ENCODE measurements around the gene IP6K3.

The IP6K3 gene

DNA sequence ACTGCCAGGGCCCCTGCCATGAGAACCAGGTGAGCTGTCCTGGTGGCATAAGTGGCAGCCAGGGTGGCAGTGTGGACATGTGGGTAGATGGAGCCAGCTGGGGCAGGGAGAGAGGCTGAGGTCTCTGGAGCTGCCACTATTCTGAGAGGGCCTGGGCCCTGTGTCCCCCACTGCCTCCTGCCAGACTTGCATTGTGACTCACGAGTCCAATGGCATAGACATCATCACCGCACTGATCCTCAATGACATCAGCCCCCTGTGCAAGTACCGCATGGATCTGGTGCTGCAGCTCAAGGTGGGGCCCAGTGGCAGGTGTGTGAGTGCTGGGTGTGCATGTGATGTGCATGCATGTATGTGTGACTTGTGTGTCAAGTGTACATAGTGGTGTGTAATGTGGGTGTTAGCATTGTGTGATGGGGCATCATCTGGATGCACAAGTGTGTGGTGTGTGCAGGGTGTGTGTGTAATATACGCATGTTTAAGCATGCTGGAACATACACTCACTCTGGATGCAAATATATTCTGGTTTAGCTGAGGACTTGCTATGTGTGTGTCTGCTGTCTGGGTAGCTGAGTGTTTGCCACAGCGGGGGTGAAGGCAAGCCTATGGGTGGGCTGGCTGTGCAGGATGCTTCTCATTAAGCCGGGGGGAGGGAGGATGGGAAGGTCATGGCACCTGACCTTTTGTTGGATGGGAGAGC, 60.3 kb downstream of the IP6K3 start:
- DNase-seq: no peak

DNA sequence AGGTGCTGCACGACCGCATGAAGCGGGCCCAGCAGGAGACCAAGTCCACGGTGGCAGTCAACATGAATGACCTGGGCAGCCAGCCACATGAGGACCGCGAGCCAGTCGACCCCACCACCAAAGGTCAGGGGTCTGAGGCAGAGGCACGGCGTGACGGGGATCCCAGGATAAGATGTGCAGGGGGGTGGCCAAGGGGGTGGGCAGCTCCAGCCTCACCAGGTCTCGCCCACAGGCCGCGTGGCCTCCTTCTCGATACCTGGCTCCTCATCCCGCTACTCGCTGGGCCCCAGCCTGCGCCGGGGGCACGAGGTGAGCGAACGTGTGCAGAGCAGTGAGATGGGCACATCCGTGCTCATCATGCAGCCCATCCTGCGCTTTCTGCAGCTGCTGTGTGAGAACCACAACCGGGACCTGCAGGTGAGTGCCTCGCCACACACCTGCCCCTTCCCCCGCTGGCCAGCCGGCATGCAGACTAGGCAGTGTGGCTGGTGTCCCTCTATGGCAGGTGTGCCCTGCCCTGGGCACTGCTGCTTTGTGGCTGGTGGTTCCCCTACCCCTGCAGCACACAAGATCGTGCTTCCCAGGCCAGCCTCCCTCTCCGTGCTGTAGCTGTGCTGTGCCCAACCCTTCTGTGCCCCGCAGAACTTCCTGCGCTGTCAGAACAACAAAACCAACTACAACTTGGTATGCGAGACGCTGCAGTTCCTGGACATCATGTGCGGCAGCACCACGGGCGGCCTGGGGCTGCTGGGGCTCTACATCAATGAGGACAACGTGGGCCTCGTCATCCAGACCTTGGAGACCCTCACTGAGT, 61.1 kb downstream of the IP6K3 start:
- no peak for DNase-seq

DNA sequence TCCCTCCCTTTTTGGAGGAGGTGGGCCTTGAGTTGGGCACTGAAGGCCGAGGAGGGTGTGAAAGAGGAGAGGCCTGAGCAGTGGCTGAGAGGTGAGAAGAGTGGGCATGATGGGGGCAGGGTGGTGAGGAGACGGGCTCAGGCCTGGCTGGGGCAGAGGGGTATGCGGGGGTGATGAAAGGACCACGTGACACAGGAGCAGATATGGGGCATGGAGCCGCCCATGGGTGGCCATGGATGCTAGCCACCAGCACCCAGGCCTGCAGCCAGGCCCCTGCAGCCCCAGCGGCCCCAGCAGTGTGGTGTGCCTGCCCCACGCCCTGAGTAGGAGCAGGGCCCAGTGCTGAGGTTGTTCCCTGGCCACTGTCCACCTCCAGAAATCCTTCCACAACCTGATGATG, 61.7 kb downstream of the IP6K3 start:
- no peak for DNase-seq

DNA sequence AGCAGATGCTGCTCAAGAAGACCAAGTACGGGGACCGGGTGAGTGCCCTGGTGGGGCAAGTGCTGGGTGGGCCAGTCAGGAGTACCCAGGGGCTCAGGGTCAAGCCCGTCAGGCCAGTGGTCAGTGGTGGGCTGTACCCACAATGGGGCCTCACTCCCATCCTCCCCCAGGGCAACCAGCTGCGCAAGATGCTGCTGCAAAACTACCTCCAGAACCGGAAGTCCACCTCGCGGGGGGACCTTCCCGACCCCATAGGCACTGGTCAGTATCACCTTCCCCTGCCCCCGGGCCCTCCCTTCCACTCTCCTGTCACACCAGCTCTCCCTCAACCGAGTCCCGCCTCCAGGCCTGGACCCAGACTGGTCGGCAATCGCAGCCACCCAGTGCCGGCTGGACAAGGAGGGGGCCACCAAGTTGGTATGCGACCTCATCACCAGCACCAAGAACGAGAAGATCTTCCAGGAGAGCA, 62.2 kb downstream of the IP6K3 start:
- DNase-seq: no peak

DNA sequence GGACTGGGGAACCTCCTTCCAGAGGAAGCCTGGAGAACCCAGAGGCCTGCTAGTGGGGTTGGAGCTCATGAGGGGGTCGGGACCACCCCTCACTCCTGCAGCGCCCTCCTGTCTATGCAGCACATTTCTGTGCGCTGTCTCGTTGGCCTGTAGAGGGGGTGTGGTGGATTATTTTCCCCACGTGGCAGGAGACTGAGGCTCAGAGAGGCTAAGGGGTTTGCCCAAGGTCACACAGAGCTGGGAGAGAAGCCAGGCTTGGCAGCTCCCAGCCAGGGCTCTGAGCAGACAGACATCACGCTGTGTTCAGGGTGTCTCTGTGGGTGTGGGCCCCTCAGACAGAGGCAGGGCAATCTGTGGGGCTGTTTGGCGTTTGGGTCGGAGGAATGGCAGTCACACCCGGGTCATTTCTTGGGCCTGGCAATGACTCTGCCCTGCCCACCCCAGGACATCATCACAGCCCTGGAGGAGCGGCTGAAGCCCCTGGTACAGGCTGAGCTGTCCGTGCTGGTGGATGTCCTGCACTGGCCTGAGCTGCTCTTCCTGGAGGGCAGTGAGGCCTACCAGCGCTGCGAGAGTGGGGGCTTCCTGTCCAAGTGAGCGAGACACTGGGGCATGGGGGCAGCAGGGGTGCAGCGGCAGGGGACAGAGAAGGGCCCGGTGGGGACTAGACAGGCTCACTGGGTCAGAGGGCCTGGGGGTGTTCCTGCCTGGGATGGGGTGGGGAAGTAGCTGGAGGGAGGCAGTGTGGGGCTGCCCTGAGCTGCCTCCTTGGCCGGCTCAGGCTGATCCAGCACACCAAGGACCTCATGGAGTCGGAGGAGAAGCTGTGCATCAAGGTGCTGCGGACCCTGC, 62.9 kb downstream of the IP6K3 start:
- DNase-seq: no peak

DNA sequence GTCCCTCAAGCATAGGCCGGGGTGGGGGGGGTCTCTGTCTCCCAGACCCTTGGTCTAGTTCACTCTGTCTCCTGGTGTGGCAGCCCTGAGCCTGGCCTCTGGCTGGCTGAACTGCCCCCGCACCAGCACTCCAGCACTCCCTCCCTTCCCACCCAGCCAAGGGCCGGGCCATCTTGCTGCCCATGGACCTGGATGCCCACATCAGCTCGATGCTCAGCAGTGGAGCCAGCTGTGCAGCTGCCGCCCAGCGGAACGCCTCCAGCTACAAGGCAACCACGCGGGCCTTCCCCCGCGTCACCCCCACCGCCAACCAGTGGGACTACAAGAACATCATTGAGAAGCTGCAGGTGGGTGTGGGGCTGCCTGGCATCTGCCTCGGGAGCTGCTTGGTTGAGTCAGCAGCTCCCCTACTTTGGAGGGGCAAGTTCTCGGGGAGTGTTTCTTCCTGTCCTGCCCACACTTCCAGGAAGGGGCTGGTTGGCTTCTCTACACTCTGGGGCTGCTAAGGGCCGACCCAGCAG, 63.6 kb downstream of the IP6K3 start:
- DNase-seq: no peak

DNA sequence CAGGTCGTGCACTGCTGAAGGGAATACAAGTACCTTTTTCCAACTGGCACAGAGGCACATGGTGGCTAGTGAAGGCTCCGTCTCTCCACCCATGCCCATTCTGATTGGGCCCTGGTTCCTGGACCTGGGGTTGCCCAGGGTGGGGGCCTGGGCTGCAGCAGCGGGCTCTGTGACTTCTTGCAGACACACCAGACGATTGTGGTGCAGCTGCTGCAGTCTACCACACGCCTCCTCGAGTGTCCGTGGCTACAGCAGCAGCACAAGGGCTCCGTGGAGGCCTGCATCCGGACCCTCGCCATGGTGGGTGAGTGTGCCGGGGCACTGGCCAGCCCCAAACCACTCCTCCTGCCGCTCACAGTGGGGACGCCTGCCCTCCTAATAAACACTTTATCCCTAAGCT, 64.4 kb downstream of the IP6K3 start:
- no peak for DNase-seq

DNA sequence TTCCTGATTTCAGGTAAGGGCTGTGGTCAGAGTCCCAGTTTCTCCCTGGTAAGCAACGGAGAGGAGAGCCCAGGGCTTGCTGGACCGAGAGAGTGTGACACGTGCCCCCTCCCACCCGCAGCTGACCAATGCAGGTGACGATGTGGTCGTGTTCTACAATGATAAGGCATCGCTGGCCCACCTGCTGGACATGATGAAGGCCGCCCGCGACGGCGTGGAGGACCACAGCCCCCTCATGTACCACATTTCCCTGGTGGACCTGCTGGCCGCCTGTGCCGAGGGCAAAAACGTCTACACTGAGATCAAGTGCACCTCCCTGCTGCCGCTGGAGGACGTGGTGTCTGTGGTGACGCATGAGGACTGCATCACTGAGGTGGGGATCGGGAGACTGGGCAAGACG, 66.9 kb downstream of the IP6K3 start:
- no peak for DNase-seq

DNA sequence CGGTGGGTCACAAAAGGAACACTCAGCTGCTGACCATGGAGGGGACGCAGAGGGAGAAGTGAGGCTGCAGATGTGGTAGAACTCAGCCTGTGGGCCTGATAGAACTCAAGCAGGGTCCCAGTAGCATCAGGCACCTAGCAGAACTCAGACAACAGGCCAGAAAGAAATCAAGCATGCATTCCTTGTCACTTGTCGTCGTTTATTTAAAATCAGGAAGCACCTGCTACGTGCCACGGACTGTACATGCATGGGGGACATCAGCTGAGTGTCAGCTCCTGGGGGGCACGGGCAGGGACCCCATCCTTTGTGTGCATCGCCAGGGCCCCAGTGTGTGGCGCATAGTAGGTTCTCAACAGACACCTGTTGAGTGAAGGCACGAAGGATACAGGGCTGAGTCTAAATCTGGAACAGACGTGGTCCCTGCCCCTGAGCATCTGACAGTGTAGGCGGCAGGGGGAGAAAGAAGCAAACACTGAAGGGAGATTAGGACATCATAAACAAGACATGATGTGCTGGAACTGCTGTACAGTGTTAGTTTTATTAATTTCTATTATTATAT, 67.7 kb downstream of the IP6K3 start:
- DNase-seq: no peak

DNA sequence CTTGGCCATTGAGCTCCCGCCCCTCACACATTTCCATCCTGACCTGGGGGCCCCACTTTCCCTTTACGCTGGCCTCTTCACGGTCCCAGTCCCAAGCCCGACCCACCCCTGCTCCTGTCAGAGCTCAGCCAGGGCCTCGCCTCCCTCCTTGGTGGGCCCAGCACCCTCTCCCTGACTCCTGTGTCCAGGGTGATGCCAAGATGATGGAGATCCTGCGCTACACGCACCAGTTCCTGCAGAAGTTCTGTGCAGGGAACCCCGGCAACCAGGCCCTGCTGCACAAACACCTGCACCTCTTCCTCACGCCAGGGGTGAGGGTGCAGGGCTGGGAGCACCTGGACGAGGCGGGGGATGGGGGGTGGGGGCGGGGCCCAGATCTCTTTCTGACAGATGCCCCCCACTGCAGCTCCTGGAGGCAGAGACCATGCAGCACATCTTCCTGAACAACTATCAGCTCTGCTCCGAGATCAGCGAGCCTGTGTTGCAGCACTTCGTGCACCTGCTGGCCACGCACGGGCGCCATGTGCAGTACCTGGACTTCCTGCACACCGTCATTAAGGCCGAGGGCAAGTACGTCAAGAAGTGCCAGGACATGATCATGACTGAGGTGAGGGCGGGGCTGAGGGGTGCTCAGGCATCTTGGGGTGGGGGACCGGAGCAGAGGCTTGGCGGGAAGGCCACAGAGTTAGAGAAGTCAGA, 68.3 kb downstream of the IP6K3 start:
- no peak for DNase-seq

DNA sequence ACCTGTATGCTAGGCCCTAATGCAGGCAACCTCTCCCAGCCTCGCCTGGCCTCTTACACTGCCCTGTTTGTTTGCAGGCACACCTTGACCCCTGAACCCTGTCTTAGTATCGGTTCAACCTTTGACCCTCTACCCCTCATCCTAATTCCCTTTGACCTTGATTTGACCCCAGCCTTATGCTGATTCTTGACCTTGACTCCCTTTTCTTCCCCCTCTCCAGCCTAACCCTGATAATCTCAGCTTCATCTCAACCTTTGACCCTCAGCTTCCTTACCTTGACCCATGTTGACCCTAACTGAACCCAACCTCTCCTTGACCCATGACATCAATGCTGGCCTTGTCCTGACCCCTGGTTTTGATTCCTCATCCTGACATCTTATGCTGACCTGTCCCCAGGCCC, 69.0 kb downstream of the IP6K3 start:
- no peak for DNase-seq

DNA sequence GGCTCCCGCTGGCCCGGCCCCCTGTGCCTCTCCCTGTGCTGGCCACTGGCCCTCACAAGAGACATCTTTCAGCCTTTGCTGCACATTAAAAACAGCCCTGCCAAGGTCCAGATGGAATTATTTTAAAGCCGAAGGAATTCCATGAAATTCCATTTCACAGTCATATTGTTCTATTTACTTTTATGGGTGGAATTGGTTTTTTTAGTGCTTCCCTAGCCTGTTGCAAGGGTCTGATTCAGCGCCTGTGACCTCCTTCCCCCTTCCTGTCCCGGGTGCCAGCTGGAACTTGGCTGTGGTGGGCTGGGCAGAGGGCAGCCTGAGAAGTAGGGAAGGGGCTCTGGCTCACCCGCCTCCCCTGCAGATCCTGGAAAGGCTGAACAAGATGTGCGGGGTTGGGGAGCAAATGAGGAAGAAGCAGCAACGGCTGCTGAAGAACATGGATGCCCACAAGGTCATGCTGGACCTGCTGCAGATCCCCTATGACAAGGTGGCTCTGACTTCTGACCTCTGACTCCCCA, 69.5 kb downstream of the IP6K3 start:
- DNase-seq: no peak

DNA sequence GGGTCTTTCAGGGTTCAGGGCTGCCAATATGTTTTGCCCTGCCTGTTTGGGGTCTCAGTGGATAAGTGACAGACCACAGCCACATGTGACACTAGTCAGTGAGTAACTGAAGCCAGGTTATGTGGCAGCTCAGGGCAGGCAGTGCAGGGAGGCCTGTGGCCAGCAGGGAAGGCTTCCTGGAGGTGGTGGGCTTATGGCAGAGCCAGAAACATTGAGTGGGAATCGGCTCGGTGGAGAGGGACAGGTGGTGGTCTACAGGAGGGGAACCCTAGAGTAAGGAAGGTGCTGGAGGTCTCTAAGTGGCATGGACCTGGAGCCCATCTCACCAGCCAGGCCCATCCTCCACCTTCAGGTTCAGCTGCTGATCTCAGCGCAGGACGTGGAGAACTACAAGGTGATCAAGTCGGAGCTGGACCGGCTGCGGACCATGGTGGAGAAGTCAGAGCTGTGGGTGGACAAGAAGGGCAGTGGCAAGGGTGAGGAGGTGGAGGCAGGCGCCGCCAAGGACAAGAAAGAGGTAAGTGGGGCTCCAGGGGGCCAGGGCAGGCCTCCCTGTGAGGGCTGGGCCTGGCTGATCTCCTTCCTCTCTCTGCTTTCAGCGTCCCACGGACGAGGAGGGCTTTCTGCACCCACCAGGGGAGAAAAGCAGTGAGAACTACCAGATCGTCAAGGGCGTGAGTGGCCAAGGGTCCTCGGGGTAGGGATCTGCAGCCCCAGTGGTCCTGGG, 70.1 kb downstream of the IP6K3 start:
- DNase-seq: no peak

DNA sequence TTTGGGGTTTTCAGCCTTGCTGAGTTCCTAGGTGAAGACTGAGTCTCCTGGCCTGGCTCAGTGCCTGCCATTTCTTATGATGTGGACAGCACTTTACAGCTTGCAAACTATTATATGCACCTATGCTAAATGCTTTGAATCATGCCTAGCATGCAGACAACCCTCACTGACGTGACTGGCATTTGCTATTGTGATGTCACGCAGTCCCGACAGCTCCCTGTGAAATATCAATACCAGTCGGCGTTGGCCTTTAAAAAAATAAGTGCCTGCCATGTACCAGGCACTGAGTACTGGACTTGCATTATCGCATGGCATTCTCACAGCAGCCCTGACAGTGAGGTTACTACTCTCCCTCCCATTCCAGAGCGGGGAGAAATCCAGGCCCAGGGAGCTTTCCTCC, 70.7 kb downstream of the IP6K3 start:
- no peak for DNase-seq

DNA sequence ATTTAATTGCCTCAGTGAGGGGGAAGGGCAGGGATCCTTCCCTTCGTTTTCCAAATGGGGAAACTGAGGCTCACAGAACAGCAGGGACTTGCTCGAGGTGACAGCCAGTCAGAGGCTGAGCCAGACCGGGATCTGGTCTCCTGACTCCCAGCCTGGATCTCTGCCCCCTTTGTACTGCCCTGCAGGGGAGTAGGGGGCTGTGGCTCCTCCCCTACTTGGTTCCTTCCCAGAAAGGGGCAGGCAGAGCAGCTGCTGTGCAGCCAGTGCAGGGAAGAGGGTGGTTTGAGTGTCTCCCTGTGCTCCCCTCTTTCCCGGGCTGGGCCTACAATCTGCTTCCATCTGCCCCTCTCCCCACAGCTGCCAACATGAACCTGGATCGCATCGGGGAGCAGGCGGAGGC, 72.9 kb downstream of the IP6K3 start:
- no peak for DNase-seq

DNA sequence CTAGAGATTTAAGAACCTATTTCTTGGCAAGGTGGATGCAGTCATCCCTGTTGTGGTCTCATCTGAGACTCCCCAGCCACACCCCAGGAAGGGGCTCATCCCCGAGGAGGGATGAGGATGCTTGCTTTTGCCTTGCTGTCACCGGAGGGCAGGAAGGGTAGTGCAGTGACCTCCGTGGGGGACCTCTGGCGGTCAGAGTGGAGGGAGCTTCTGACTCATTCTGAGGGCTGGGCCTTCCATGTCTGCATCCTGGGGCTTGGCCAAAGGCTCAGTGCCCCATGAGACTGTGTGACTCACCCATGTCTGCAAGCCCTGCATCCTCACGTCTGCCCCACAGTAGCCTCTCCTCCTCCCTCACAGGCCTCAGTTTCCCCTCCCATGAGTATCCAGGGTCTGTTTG, 73.9 kb downstream of the IP6K3 start:
- DNase-seq: no peak

DNA sequence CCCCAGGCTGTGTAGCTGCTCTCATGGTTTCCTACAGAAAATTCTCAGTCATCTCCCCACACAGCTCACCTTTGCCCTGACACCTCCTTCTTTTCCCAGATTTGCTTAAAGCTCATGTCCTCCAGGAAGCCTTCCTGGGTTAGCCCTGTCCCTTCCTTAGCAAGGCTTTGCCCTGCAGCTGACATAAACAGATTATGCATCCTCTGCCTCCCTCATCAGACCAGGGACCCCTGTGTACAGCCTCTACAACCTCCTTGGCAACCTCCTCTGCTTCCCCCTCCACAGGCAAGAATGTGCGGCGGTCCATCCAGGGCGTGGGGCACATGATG, 75.0 kb downstream of the IP6K3 start:
- no peak for DNase-seq

All from NCI-H1930 (cell line).